ENCODE data around the gene KIF5A. TPM values are rescaled to one million over a fixed set of nuclear protein-coding genes. Genes with fewer than 3 reads are reported as not detected.

KIF5A gene
- total and polyA plus RNA-seq, 2 of the 4 experiments (the other 2 are of a cell fraction): 0.15 to 0.18 TPM

DNA sequence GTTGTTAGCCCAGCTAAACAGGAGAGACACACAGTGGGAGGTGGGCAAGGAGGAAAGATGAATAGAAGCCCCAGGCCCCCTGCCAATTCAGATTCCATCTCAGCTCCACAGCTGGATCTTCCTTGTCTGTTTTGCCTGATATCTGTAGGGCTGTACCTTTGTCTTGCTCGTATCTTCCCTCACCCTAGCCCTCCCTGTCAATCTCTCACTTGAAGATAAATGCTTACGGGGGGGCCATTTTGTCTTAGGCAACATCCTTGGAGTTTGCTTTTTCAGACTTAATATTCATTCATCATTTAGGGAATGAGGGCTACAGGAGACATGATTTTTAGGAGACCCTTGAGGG is 2.4 kb downstream of the KIF5A start:
- Histone ChIP-seq H3K79me1 (ENCODE audit: low read depth in 1 of 2, low read length in 2 of 2) (peaks cover 0 to 4% of the 10 kb centered on the region in 2 experiments; a peak in 1 of 4 replicates), H3K18ac (ENCODE audit: low read depth, low read length) (no peak overlapping the region), H4K8ac (ENCODE audit: low read depth in 2 of 2, low read length in 2 of 2) (no peak overlapping the region), H3K4me2 (ENCODE audit: low read depth, low read length) (no peak overlapping the region), H4K5ac (ENCODE audit: low read depth, low read length) (no peak overlapping the region), H2BK120ac (ENCODE audit: low read depth, low read length) (no peak overlapping the region), H3K4me1 (ENCODE audit: control insufficient read depth, insufficient read depth, low read length) (peaks cover 3% of the 10 kb centered on the region), H3K4ac (ENCODE audit: low read depth, low read length) (no peak overlapping the region), H4K20me1 (ENCODE audit: insufficient read depth, low read length) (no peaks in the 10 kb centered on the region), H3K27ac (ENCODE audit: insufficient read depth, low read length) (no peak overlapping the region), H2AFZ (replicated peaks; ENCODE audit: low read length, poor library complexity) (no peak overlapping the region), H3K4me3 (ENCODE audit: insufficient read depth, low read depth, low read length) (no peak overlapping the region), H3K9me3 (ENCODE audit: control insufficient read depth, insufficient read depth, low read length) (no peaks in the 10 kb centered on the region), H3K9me1 (ENCODE audit: insufficient read depth, low read length) (peaks cover 7% of the 10 kb centered on the region; the same call in 1 of the 2 replicates), H2BK15ac (ENCODE audit: low read depth, low read length) (no peak overlapping the region), H3K23ac (ENCODE audit: low read depth, low read length) (no peak overlapping the region), H3K36me3 (ENCODE audit: control insufficient read depth, insufficient read depth, low read length) (no peaks in the 10 kb centered on the region), H3K27me3 (ENCODE audit: control insufficient read depth, insufficient read depth, low read length) (peaks cover 46% of the 10 kb centered on the region), H2BK5ac (ENCODE audit: low read depth, low read length, poor library complexity, severe bottlenecking) (no peak overlapping the region), H3K9ac (ENCODE audit: low read depth, low read length) (no peak overlapping the region), H2AK9ac (replicated peaks; ENCODE audit: low read depth, low read length, poor library complexity) (no peak overlapping the region), H2AK5ac (ENCODE audit: low read depth, low read length) (no peak overlapping the region), H3K14ac (replicated peaks; ENCODE audit: low read depth, low read length) (no peak overlapping the region), H4K91ac (ENCODE audit: insufficient read depth, low read depth, low read length) (no peak overlapping the region), H2BK20ac (ENCODE audit: low read depth, low read length) (no peak overlapping the region), H3K56ac (ENCODE audit: extremely low read depth, insufficient read depth, low read length) (no peak overlapping the region)
- CTCF ChIA-PET: interaction anchor here (1.0 kb wide), 1 partner anchor 80 kb away, joined by 3 read pairs; the partner anchor contains the start of gene B4GALNT1
- in situ Hi-C loops (cut with MboI; ENCODE audit: low sequenced_read_pairs) (no loop called here), intact Hi-C loops (cut with micrococcal nuclease) (no loop called here), dilution Hi-C loops (cut with HindIII; ENCODE audit: low sequenced_read_pairs, unreplicated experiment) (loop anchor here (25.0 kb wide), 1 partner anchor 110 kb away; no protein-coding TSS in a partner anchor)
- DNase-seq (no peak), ATAC-seq (ENCODE audit: low read depth) (no peak)
- no peak for TF ChIP-seq MAZ (IDR thresholded peaks at IDR 0.05; ENCODE audit: borderline replicate concordance, low read depth, low read length)
- TF ChIP-seq, protein P1, sequence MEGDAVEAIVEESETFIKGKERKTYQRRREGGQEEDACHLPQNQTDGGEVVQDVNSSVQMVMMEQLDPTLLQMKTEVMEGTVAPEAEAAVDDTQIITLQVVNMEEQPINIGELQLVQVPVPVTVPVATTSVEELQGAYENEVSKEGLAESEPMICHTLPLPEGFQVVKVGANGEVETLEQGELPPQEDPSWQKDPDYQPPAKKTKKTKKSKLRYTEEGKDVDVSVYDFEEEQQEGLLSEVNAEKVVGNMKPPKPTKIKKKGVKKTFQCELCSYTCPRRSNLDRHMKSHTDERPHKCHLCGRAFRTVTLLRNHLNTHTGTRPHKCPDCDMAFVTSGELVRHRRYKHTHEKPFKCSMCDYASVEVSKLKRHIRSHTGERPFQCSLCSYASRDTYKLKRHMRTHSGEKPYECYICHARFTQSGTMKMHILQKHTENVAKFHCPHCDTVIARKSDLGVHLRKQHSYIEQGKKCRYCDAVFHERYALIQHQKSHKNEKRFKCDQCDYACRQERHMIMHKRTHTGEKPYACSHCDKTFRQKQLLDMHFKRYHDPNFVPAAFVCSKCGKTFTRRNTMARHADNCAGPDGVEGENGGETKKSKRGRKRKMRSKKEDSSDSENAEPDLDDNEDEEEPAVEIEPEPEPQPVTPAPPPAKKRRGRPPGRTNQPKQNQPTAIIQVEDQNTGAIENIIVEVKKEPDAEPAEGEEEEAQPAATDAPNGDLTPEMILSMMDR (conservative IDR thresholded peaks at IDR 0.05; ENCODE audit: low read depth, low read length): no peak
- TF ChIP-seq POLR2A (IDR thresholded peaks at IDR 0.05; ENCODE audit: low read depth, low read length): no peak
- no peak for TF ChIP-seq USF2 (IDR thresholded peaks at IDR 0.05; ENCODE audit: low read depth, low read length)
- no peak for TF ChIP-seq FOS (IDR thresholded peaks at IDR 0.05; ENCODE audit: low read depth, low read length)
- TF ChIP-seq RCOR1 (IDR thresholded peaks at IDR 0.05; ENCODE audit: insufficient replicate concordance, low read length): no peak
- TF ChIP-seq RFX5 (IDR thresholded peaks at IDR 0.05; ENCODE audit: low read depth, low read length): no peak
- no peak for TF ChIP-seq NFE2L2 (IDR thresholded peaks at IDR 0.05; ENCODE audit: low read depth, low read length)
- no peak for TF ChIP-seq SMC3 (IDR thresholded peaks at IDR 0.05; ENCODE audit: low read depth, low read length)
- TF ChIP-seq MXI1 (IDR thresholded peaks at IDR 0.05; ENCODE audit: borderline replicate concordance, low read depth, low read length): no peak
- TF ChIP-seq RAD21 (IDR thresholded peaks at IDR 0.05; ENCODE audit: low read length): no peak
- TF ChIP-seq ELK1 (IDR thresholded peaks at IDR 0.05; ENCODE audit: borderline replicate concordance, low read depth, low read length): no peak
- TF ChIP-seq BHLHE40 (IDR thresholded peaks at IDR 0.05; ENCODE audit: low read depth, low read length): no peak
- BruUV-seq (replicated peaks): no TSS peak
- POLR2A ChIA-PET (ENCODE audit: unreplicated experiment): no interaction called here
- no CpG with 5 or more reads among the region's 2 CpGs for WGBS, 2 experiments (ENCODE audit: extremely low coverage in 2 of 2, insufficient read length in 1 of 2)
